GM21390 (cell line): ENCODE data around the gene NUF2.
"Not testable (repeated sequence)": the region's sequence is repeated elsewhere in the genome, so short reads cannot be mapped to it uniquely, and the experiment has no call there.

ENCODE experiments used
- ATAC-seq: cut with Tn5 transposase; IDR thresholded peaks from one replicate; pipeline ENCODE4 v1.9.1; 2021; ENCODE audit not compliant: unreplicated experiment

NUF2 gene

GRCh38 chr1:163331116-163331515, 9.4 kb downstream of the NUF2 start:
- no peak for ATAC-seq

- no peak for ATAC-seq
Observed at GRCh38 chr1:163335216-163335615, 13.5 kb downstream of the NUF2 start.

- no peak for ATAC-seq
Observed at GRCh38 chr1:163337631-163338030, 15.9 kb downstream of the NUF2 start.

GRCh38 chr1:163346326-163346870, 24.6 kb downstream of the NUF2 start:
- no peak for ATAC-seq

GRCh38 chr1:163347106-163347505, 25.4 kb downstream of the NUF2 start:
- no peak for ATAC-seq

- ATAC-seq, result no peak
Observed at GRCh38 chr1:163351912-163352311, 30.2 kb downstream of the NUF2 start.

- no peak for ATAC-seq
Observed at GRCh38 chr1:163357378-163357777, 35.6 kb downstream of the NUF2 start.

- ATAC-seq, result not testable (repeated sequence)
Observed at GRCh38 chr1:163358172-163358571, 36.4 kb downstream of the NUF2 start.

GRCh38 chr1:163361123-163361934, 39.6 kb downstream of the NUF2 start:
- no peak for ATAC-seq

GRCh38 chr1:163365186-163365585, 43.4 kb downstream of the NUF2 start:
- ATAC-seq, result no peak

GRCh38 chr1:163366555-163366954, 44.8 kb downstream of the NUF2 start:
- ATAC-seq, result no peak

GRCh38 chr1:163367721-163368120, 46.0 kb downstream of the NUF2 start:
- no peak for ATAC-seq

- no peak for ATAC-seq
Observed at GRCh38 chr1:163372576-163372975, 50.8 kb downstream of the NUF2 start.

GRCh38 chr1:163378554-163378953, 56.8 kb downstream of the NUF2 start:
- no peak for ATAC-seq

- ATAC-seq, result no peak
Observed at GRCh38 chr1:163379801-163380200, 58.0 kb downstream of the NUF2 start.

- ATAC-seq, result no peak
Observed at GRCh38 chr1:163381487-163382184, 59.9 kb downstream of the NUF2 start.

- ATAC-seq, result no peak
Observed at GRCh38 chr1:163382395-163382794, 60.6 kb downstream of the NUF2 start.

- no peak for ATAC-seq
Observed at GRCh38 chr1:163387146-163387545, 65.4 kb downstream of the NUF2 start.

- no peak for ATAC-seq
Observed at GRCh38 chr1:163388970-163389369, 67.2 kb downstream of the NUF2 start.

GRCh38 chr1:163395790-163396189, 74.0 kb downstream of the NUF2 start:
- no peak for ATAC-seq

- ATAC-seq, result no peak
Observed at GRCh38 chr1:163397451-163398200, 75.9 kb downstream of the NUF2 start.
